ENCODE results near the gene BOLA1. TPM values are rescaled to one million over a fixed set of nuclear protein-coding genes. Genes with fewer than 3 reads are reported as not detected.
"Not testable (repeated sequence)": the region's sequence is repeated elsewhere in the genome, so short reads cannot be mapped to it uniquely, and the experiment has no call there.

Gene BOLA1
- total and polyA plus RNA-seq, 11 donors: 12.5 to 40.7 (median 15.4) TPM

DNA sequence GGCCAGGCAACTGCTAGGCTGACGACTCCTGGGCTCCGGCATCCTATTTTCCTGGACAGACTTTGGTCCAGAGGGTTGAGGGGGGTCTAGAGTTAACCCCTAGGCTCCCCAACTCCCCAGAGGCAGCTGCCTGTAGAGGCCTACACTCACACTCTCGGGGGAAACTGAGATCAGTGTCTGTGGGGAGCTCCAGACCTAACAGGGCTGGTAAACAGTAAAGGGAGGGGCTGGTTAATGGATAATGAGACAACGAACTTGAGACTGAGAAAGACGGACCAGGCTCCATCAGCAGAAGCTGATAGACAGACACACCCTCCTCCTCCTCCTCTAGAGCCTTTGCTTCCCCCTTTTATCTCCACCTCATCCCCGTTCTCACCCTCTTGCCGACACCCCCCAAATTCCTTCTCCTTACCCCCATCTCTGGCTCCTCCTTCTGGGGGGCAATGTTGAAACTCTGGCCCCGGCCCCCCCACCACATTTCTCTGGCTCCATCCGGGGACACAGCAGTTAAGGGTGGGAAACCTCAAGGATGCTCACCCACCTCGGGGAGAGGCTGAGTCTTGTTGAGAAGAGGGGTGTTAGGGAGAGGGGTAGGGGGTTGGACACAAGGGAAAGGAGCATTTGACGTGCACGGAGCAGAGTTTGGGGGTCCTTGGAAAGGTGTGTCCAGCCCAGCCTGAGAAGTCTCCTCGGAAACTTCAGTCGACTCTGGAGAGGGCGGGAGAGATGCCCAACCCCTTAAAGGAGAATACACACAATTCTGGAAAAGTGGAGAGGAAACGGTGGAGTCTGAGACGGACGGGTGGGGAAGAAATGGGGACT lies 37.0 kb downstream of the BOLA1 start, which contains the start of gene MTMR11:
TSS of gene MTMR11 (minus strand) at position 710 of the 822 bp plus-strand sequence. CDS start at position 478, 232 bp downstream.
- Histone ChIP-seq H3K27me3 (no peaks in the 10 kb centered on the region), H3K36me3 (peaks cover 0 to 17% (median 0%) of the 10 kb centered on the region in 9 donors), H3K4me1 (peaks cover 0 to 42% (median 33%) of the 10 kb centered on the region in 12 donors), H3K27ac (peak within 1 kb of the TSS in 9 of 12 donors; percentile 10 to 88 (median 59)), H3K9me3 (no peaks in the 10 kb centered on the region), H3K4me3 (peak within 1 kb of the TSS; percentile 22 to 73 (median 55))
- intact Hi-C loops (cut with DNase I): loop anchor here in 1 of 10 donors (5.0 kb wide), 1 partner anchor 39 kb away; the partner anchor contains the start of gene BOLA1
- peak in 1 of 5 donors; percentile 47 for DNase-seq
- TF ChIP-seq, protein P1, sequence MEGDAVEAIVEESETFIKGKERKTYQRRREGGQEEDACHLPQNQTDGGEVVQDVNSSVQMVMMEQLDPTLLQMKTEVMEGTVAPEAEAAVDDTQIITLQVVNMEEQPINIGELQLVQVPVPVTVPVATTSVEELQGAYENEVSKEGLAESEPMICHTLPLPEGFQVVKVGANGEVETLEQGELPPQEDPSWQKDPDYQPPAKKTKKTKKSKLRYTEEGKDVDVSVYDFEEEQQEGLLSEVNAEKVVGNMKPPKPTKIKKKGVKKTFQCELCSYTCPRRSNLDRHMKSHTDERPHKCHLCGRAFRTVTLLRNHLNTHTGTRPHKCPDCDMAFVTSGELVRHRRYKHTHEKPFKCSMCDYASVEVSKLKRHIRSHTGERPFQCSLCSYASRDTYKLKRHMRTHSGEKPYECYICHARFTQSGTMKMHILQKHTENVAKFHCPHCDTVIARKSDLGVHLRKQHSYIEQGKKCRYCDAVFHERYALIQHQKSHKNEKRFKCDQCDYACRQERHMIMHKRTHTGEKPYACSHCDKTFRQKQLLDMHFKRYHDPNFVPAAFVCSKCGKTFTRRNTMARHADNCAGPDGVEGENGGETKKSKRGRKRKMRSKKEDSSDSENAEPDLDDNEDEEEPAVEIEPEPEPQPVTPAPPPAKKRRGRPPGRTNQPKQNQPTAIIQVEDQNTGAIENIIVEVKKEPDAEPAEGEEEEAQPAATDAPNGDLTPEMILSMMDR (IDR thresholded peaks at IDR 0.05): no peak
- TF ChIP-seq POLR2A (IDR thresholded peaks at IDR 0.05): no peak
- WGBS, 4 donors: 14 to 25% (median 19%) methylated on average over 18 of the region's 18 CpGs
- peak; percentile 5 to 47 (median 19) for ATAC-seq

DNA sequence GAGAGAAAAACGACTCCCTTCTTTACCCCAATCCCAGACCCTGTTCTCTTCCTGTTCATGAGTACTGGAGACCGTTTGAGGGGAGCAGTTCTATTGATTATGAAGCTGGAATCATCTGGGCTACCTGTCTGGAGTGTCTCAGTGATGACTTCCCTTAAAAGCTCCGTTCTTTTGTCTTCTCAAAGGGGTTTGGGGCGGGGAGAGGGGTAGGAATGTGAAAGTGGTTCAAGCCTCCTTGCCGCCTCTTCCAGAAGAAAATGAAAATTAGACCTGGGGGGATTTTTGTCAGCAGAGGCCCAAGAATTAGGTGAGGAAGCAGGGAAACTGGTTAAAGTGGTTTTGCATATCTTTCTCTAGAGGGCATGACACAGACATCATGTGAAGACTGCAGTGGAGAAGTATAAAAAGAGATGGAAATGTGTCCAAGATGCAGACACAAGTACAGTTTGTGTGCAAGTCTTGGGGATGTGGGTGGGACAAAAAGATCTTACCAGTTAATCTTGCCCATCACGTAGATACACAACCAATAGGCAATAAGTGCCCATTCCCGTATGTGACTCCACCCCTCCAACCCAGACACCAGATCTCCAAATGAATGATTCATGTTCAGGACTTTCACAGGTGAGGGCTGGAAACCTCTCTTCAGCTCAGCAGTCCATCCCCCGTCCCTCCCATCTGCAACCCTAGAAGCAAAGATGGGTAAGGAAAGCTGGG lies 37.8 kb downstream of the BOLA1 start:
- intact Hi-C loops (cut with DNase I): loop anchor here in 1 of 10 donors (5.0 kb wide), 1 partner anchor 40 kb away; the partner anchor contains the start of gene BOLA1
- peak overlapping the region; percentile 22 to 73 (median 55) for H3K4me3 ChIP-seq
- peak overlapping the region in 9 of 12 donors; percentile 10 to 88 (median 59) for H3K27ac ChIP-seq
- no peak for DNase-seq
- WGBS, 4 donors: 26 to 40% (median 31%) methylated on average over 8 of the region's 8 CpGs
- no peak for ATAC-seq
- H3K4me1 ChIP-seq: peaks cover 0 to 44% (median 35%) of the 10 kb centered on the region in 12 donors
- TF ChIP-seq, protein P1 (IDR thresholded peaks at IDR 0.05): no peak
- TF ChIP-seq POLR2A (IDR thresholded peaks at IDR 0.05): no peak
- H3K36me3 ChIP-seq: peaks cover 0 to 16% (median 0%) of the 10 kb centered on the region in 9 donors
- no peaks in the 10 kb centered on the region for H3K9me3 ChIP-seq
- H3K27me3 ChIP-seq: no peaks in the 10 kb centered on the region

DNA sequence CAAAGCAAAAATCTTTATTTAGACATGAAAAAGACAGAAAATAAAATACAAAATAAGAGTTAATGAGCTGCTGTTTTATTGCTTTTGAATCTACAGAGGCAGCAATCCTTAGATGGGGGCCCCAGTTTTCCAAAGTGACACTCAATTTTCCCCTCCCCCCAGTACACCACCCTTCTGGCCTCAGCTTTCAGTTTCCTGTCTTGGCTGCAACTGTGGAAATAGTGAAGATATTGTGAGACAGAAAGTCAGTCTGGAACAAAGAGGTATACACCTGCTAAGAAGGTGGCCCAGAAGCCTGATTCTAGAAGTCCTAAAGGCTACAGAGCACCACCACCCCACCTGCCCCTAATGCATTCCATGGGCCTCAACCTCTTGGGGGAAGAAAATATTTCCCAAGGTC lies 38.4 kb downstream of the BOLA1 start:
- no peaks in the 10 kb centered on the region for H3K27me3 ChIP-seq
- H3K9me3 ChIP-seq: no peaks in the 10 kb centered on the region
- peak overlapping the region in 2 of 12 donors; percentile 55 to 68 for H3K4me3 ChIP-seq
- TF ChIP-seq, protein P1 (IDR thresholded peaks at IDR 0.05): no peak
- no peak for TF ChIP-seq POLR2A (IDR thresholded peaks at IDR 0.05)
- H3K4me1 ChIP-seq: peaks cover 0 to 50% (median 38%) of the 10 kb centered on the region in 12 donors
- H3K27ac ChIP-seq: peak overlapping the region in 8 of 12 donors; percentile 12 to 88 (median 57)
- intact Hi-C loops (cut with DNase I): loop anchor here in 1 of 10 donors (5.0 kb wide), 1 partner anchor 40 kb away; the partner anchor contains the start of gene BOLA1
- no peak for DNase-seq
- ATAC-seq: peak in 2 of 4 donors; percentile 19 to 42
- H3K36me3 ChIP-seq: peaks cover 0 to 12% (median 0%) of the 10 kb centered on the region in 9 donors

DNA sequence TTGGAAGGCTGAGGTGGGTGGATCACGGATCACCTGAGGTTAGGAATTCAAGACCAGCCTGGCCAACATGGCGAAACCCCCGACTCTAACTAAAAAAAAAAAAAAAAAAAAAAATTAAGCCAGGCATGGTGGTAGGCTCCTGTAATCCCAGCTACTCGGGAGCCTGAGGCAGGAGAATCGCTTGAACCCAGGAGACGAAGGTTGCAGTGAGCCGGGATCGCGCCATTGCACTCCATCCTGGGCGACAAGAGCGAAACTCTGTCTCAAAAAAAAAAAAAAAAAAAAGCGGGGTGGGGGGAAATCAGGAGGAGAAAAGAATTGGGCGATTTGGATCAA lies 39.3 kb downstream of the BOLA1 start:
- WGBS, 4 donors: 49 to 63% (median 51%) methylated on average over 13 of the region's 13 CpGs
- Histone ChIP-seq H3K4me3 (peak overlapping the region in 9 of 12 donors; percentile 20 to 54 (median 37)), H3K27ac (peak overlapping the region in 11 of 12 donors; percentile 68 to 91 (median 82)), H3K4me1 (peaks cover 0 to 55% (median 38%) of the 10 kb centered on the region in 12 donors)
- DNase-seq, H3K27me3 ChIP-seq, H3K9me3 ChIP-seq, H3K36me3 ChIP-seq: not testable (repeated sequence)
- ATAC-seq: peak in 2 of 4 donors; percentile 7 to 14
- intact Hi-C loops (cut with DNase I): loop anchor here in 2 of 10 donors (1.0 to 5.0 kb wide), 2 partner anchors 41 to 50 kb away; partner anchors contain the start of gene BOLA1 (in 1 of the 2)
